Uterus (tissue), 4 donors: ENCODE results near the gene EP300. TPM values are rescaled to one million over a fixed set of nuclear protein-coding genes. Genes with fewer than 3 reads are reported as not detected.
A peak's percentile ranks its signal among the peaks of the same experiment; 100 is the strongest.

Experiments used
- DNase-seq, 2 donors: peaks; one replicate each; pipeline ENCODE4 v3.0.0-alpha.2; 2019 to 2020
- H3K27ac ChIP-seq, 2 donors: fragments of 200-600 bp; sonication (generic); 1 replicate in 1 of 2; 2 replicates in 1 of 2; pipeline ENCODE4 v1.5.1; 2016 to 2018
- H3K27me3 ChIP-seq, 2 donors: fragments of 200-600 bp; sonication (generic); one replicate each; pipeline ENCODE4 v1.5.1; 2018 to 2019; ENCODE audit warnings: control low read depth in 1 of 2
- H3K36me3 ChIP-seq, 2 donors: fragments of 200-600 bp; sonication (generic); one replicate each; pipeline ENCODE4 v1.5.1; 2019; ENCODE audit warnings: control low read depth in 1 of 2
- H3K4me1 ChIP-seq, 2 donors: fragments of 200-600 bp; sonication (generic); one replicate each; pipeline ENCODE4 v1.5.1; 2018 to 2019; ENCODE audit warnings: control low read depth in 1 of 2
- H3K4me3 ChIP-seq, 2 donors: fragments of 200-600 bp; sonication (generic); 1 replicate in 1 of 2; 2 replicates in 1 of 2; pipeline ENCODE4 v1.5.1; 2018 to 2019; ENCODE audit warnings: mild to moderate bottlenecking in 1 of 2
- H3K9me3 ChIP-seq, 2 donors: fragments of 200-600 bp; sonication (generic); one replicate each; pipeline ENCODE4 v1.5.1; 2019; ENCODE audit warnings: control low read depth in 1 of 2
- POLR2A ChIP-seq, 2 donors: fragments of 450-650 bp; IDR thresholded peaks; one replicate each; pipeline ENCODE4 v1.6.1; 2016; ENCODE audit warnings: antibody characterized with exemption in 2 of 2, mild to moderate bottlenecking in 1 of 2, moderate library complexity in 1 of 2
- intact Hi-C: fragments of 100-400 bp; cut with DNase I; formaldehyde crosslinking; loops from one replicate; pipeline ENCODE4 v1.15.1; 2023; ENCODE audit warnings: low total_unique reads
- total RNA-seq, 4 donors: library from RNA; depleted of rRNA in 3 of 4; stranded (reverse); fragments of >200 nt in 3 of 4; gene quantifications; one replicate each; pipeline versions ENCODE4 v1.1.0 to v1.2.4, GENCODE V29; 2014 to 2023
- TF ChIP-seq, protein P1 (sequence below), 4 experiments: fragments of 200-600 bp in 2 of 4; fragments of 450-650 bp in 2 of 4; sonication (generic) in 2 of 4; IDR thresholded peaks; one replicate each; pipeline ENCODE4 v1.5.1; 2016 to 2019; ENCODE audit warnings: antibody characterized with exemption in 4 of 4, mild to moderate bottlenecking in 2 of 4, moderate library complexity in 1 of 4
- donor health status: DM: yes; HTN: yes; CAD: no.

EP300 gene
- total RNA-seq, 4 donors from 2014 or later: 18.8 to 116 (median 72.5) TPM

DNA sequence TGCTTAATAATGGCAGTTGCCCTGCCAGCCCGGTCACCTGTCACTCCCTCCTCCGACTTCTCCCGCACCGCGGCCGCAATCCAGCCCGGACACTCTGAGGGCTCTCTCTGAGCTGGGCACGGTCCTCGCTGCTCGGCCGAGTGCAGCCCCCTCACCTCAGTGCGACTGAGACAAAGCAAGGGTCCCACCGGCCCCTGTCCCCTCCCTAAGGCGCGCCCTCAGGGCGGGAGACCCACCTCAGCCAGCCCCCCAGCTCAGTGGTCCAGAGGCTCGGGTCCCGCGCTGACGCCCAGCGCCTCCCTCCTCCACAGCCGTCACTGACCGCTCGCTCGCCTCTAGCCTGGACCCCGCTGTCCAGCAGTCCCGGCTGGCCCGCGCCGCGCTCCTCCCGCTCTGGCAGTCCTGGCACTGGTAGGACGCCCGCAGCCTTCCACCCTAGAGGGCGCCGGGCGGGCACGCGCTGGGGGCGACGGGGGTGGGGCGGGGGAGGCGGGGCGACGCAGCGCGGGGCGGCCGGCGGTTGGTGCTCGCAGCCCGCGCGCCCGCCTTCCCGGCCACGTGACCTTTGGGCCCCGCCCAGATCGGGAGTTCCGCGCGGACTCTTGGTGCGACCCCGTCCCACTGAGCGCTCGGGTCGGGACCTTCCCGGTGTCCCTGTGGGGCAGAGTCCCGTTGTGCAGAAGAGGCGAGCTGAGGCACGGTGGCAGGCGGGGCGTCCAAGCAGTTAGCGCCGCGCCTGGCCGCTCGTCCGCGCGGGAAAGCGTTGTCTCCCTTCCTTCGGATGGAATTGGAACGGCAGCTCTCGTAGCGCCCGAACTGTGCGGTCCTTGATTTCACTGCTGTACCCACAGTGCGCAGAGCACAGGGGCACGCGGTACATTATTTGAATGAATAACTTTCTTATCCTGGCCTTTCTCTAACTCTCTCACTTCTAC is 104.9 kb downstream of the EP300 start:
- Histone ChIP-seq H3K36me3 (no peaks in the 10 kb centered on the region), H3K4me1 (no peaks in the 10 kb centered on the region), H3K27ac (peak overlapping the region in 1 of 2 donors; percentile 49), H3K9me3 (no peaks in the 10 kb centered on the region), H3K4me3 (peak overlapping the region; percentile 42 to 71), H3K27me3 (no peaks in the 10 kb centered on the region)
- TF ChIP-seq POLR2A (IDR thresholded peaks at IDR 0.05): peak in 1 of 2 donors; percentile 18
- TF ChIP-seq, protein P1, sequence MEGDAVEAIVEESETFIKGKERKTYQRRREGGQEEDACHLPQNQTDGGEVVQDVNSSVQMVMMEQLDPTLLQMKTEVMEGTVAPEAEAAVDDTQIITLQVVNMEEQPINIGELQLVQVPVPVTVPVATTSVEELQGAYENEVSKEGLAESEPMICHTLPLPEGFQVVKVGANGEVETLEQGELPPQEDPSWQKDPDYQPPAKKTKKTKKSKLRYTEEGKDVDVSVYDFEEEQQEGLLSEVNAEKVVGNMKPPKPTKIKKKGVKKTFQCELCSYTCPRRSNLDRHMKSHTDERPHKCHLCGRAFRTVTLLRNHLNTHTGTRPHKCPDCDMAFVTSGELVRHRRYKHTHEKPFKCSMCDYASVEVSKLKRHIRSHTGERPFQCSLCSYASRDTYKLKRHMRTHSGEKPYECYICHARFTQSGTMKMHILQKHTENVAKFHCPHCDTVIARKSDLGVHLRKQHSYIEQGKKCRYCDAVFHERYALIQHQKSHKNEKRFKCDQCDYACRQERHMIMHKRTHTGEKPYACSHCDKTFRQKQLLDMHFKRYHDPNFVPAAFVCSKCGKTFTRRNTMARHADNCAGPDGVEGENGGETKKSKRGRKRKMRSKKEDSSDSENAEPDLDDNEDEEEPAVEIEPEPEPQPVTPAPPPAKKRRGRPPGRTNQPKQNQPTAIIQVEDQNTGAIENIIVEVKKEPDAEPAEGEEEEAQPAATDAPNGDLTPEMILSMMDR (IDR thresholded peaks at IDR 0.05): peak in 3 of 4 experiments; percentile 5 to 26 (median 11)
- peak; percentile 73 to 79 for DNase-seq
- intact Hi-C loops: no loop called here

DNA sequence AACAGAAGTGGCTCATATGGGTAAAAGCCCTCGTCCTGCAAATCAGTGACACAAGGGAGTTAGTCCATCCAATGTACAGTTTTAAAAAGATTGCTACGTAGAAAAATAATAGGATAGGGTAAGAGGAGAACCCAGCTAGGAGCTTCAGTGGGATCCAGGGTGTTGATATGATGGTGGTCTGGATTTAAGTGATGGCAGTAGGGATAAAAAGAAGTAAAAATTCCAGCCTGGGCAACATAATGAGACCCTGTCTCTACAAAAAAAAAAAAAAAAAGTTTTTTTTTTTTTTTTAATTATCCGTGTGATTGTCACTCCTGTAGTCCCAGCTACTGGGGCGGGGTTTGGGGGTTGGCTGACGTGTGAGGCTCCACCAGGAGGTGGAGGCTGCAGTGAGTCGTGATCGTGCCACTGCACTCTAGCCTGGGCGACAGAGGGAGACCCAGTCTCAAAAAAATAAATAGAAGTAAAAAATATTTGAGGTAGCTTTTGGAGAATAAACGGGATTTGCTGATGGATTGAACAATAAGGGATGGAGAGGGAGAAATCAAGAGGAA is 105.7 kb downstream of the EP300 start:
- no peak for DNase-seq
- no peak for TF ChIP-seq POLR2A (IDR thresholded peaks at IDR 0.05)
- Histone ChIP-seq H3K4me1 (no peaks in the 10 kb centered on the region), H3K27me3 (no peaks in the 10 kb centered on the region), H3K9me3 (no peaks in the 10 kb centered on the region), H3K27ac (peak overlapping the region in 1 of 2 donors; percentile 49), H3K36me3 (no peaks in the 10 kb centered on the region), H3K4me3 (peak overlapping the region; percentile 42 to 71)
- intact Hi-C loops: no loop called here

DNA sequence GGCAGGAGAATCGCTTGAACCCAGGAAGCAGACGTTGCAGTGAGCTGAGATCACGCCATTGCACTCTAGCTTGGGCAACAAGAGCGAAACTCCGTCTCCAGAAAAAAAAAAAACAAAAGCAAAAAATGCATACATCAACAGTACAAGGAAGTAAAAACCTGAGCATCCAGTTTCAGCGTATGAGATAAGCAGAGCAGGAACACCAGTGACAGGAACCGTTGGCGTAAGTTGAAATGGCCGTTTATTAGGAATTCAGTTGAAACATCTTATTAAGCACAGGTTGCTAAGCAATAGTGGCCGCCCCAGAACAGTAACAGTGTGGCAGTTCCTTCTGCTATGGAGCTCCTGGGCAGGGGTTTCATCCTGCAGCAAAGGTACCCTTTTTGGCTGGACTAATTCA is 108.7 kb downstream of the EP300 start:
- DNase-seq: no peak

DNA sequence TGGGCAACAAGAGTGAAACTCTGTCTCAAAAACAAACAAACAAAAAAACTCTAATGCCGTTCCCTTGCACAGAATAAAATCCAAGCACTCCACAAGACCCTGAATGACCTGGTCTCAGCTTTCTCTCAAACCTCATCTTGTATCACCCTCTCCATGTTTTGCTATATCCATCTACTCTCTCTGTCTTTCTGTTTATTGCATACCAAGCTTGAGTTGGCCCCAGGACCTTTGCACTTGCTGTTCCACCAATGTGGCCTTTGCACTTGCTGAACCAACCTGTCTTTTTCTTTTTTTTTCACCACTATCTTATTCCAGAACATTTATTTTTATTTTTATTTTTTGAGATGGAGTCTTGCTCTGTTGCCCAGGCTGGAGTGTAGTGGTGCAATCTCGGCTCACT is 110.7 kb downstream of the EP300 start:
- Histone ChIP-seq H3K4me3 (no peak overlapping the region), H3K27me3 (no peaks in the 10 kb centered on the region), H3K36me3 (no peaks in the 10 kb centered on the region), H3K27ac (no peak overlapping the region), H3K9me3 (no peaks in the 10 kb centered on the region), H3K4me1 (peaks cover 0 to 8% of the 10 kb centered on the region in 2 donors)
- DNase-seq: no peak
- TF ChIP-seq, protein P1 (IDR thresholded peaks at IDR 0.05): no peak
- no peak for TF ChIP-seq POLR2A (IDR thresholded peaks at IDR 0.05)
- intact Hi-C loops: no loop called here

More for the DNA sequence above, 108.7 kb downstream of the EP300 start:
- H3K4me3 ChIP-seq: no peak overlapping the region
- no peak for TF ChIP-seq POLR2A (IDR thresholded peaks at IDR 0.05)
- TF ChIP-seq, protein P1 (IDR thresholded peaks at IDR 0.05): no peak
- no peaks in the 10 kb centered on the region for H3K9me3 ChIP-seq
- no peaks in the 10 kb centered on the region for H3K36me3 ChIP-seq
- no peaks in the 10 kb centered on the region for H3K27me3 ChIP-seq
- intact Hi-C loops: no loop called here
- H3K4me1 ChIP-seq: peaks cover 0 to 6% of the 10 kb centered on the region in 2 donors
- no peak overlapping the region for H3K27ac ChIP-seq

DNA sequence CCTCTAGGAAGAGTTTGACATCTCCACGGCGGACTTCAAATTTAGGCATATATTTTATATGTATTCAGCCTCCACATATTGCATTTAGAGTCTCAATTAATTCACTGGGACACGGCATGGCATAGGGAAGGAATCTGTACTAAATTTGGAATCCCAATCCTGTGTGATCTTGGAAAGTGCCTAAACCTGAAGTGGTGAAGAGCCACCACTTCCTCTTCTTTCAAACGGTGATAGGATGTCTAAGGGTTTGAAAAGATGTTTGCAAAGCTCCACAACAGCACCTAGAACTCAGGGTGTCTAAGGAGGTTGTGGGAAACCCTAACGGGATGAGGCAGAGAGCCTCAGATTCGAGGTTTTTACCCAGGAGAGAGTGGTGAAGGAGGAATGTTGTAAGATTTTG is 111.7 kb downstream of the EP300 start:
- intact Hi-C loops: no loop called here
- DNase-seq: no peak
- no peak for TF ChIP-seq POLR2A (IDR thresholded peaks at IDR 0.05)
- TF ChIP-seq, protein P1 (IDR thresholded peaks at IDR 0.05): no peak
- no peaks in the 10 kb centered on the region for H3K27me3 ChIP-seq
- no peak overlapping the region for H3K27ac ChIP-seq
- no peaks in the 10 kb centered on the region for H3K36me3 ChIP-seq
- H3K9me3 ChIP-seq: no peaks in the 10 kb centered on the region
- peaks cover 0 to 8% of the 10 kb centered on the region in 2 donors for H3K4me1 ChIP-seq
- H3K4me3 ChIP-seq: no peak overlapping the region
